GM20431 (cell line): ENCODE results near the gene ASXL2.
"Not testable (repeated sequence)": the region's sequence is repeated elsewhere in the genome, so short reads cannot be mapped to it uniquely, and the experiment has no call there.

Experiments used
- in situ Hi-C: fragments of 300-500 bp; cut with MseI, MboI; formaldehyde crosslinking; loops from one replicate; pipeline ENCODE4 v1.15.0; 2020; ENCODE audit warnings: low sequenced_read_pairs; ENCODE audit not compliant: unreplicated experiment

Gene ASXL2

GRCh38 chr2:25878361-25879132 is at the start of gene ASXL2:
Gene ASXL2, minus strand, starts transcription at chr2:25878487. Its CDS starts 265 bp downstream, at chr2:25878222.
- in situ Hi-C loops, result no loop called here

GRCh38 chr2:25926984-25927756 is 48.9 kb upstream of the ASXL2 start:
- in situ Hi-C loops, result no loop called here

- in situ Hi-C loops, result no loop called here
Observed at GRCh38 chr2:25922501-25922900, 44.2 kb upstream of the ASXL2 start.

GRCh38 chr2:25920786-25921415 is 42.6 kb upstream of the ASXL2 start:
- in situ Hi-C loops, result no loop called here

GRCh38 chr2:25920336-25920735 is 42.0 kb upstream of the ASXL2 start:
- in situ Hi-C loops, result no loop called here

GRCh38 chr2:25917832-25918231 is 39.5 kb upstream of the ASXL2 start:
- in situ Hi-C loops, result no loop called here

- in situ Hi-C loops, result not testable (repeated sequence)
Observed at GRCh38 chr2:25917411-25917810, 39.1 kb upstream of the ASXL2 start.

DNA sequence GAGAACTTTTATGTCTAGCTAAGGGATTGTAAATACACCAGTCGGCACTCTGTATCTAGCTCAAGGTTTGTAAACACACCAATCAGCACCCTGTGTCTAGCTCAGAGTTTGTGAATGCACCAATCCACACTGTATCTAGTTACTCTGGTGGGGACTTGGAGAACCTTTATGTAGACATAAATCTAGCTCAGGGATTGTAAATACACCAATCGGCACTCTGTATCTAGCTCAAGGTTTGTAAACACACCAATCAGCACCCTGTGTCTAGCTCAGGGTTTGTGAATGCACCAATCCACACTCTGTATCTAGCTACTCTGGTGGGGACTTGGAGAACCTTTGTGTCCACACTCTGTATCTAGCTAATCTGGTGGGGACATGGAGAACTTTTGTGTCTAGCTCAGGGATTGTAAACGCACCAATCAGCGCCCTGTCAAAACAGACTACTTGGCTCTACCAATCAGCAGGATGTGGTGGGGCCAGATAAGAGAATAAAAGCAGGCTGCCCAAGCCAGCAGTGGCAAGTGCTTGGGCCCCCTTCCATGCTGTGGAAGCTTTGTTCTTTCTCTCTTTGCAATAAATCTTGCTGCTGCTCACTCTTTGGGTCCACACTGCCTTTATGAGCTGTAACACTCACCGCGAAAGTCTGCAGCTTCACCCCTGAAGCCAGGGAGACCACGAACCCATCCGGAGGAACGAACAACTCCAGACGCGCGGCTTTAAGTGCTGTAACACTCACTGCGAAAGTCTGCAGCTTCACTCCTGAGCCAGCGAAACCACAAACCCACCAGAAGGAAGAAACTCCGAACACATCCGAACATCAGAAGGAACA is 37.9 kb upstream of the ASXL2 start:
- in situ Hi-C loops, result not testable (repeated sequence)

DNA sequence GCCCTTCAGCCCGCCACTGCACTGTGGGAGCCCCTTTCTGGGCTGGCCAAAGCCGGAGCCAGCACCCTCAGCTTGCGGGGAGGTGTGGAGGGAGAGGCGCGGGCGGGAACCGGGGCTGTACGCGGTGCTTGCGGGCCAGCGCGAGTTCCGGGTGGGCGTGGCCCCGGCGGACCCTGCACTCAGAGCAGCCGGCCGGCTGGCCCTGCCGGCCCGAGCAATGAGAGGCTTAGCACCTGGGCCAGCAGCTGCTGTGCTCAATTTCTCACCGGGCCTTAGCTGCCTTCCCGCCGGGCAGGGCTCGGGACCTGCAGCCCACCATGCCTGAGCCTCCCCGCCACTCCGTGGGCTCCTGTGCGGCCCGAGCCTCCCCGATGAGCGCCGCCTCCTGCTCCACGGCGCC is 37.1 kb upstream of the ASXL2 start:
- in situ Hi-C loops, result not testable (repeated sequence)

DNA sequence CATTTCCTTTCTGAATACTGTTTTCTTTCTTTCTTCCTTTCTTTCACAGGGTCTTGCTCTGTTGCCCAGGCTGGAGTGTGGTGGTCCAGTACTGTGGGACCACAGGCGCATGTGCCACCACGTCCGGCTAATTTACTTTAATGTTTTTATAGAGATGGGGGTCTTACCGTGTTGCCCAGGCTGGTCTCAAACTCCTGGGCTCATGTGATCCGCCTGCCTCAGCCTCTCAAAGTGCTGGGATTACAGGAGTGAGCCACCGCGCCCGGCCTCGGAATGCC is 35.3 kb upstream of the ASXL2 start:
- in situ Hi-C loops, result not testable (repeated sequence)

DNA sequence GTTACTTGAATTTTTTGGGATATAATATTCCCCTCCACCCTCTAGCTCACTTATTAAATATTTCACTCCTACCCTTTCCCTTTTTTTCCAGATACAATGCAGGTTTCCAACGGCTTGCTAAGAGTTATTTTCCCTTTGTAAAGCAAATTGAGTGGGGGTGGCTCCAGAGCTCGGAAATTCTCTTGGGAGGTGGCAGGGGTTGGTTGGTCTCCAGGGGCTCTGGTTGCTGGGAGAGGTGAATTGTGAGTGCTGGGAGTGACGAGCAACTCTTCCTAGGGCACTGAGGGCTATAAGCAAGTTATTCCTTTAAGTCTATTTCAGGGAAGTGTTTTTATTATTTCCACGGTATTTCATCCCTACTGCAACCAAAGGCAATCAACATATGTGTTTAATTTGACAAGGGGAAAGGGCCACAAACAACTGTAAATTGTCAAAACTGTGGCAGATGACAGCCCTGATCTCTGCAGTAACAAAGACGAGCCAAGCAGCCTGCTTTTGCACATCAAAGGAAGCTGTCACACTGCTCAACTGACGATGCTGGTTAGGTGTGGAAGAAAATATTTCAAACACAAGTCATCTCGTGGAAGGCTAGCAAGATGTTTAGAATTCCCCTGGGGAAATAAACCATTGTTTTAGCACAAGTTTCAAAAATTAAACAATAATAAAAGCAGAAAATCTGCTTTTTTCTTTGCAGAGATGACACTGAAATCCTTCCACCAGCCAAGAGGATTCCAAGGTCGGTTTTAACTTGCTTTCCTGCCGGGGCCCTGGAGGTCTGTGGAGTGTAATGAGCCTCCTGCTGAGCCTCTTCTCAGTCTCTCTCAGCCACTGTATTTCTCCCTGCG is 34.8 kb upstream of the ASXL2 start:
- in situ Hi-C loops, result no loop called here

GRCh38 chr2:25909574-25909973 is 31.3 kb upstream of the ASXL2 start:
- in situ Hi-C loops, result not testable (repeated sequence)

DNA sequence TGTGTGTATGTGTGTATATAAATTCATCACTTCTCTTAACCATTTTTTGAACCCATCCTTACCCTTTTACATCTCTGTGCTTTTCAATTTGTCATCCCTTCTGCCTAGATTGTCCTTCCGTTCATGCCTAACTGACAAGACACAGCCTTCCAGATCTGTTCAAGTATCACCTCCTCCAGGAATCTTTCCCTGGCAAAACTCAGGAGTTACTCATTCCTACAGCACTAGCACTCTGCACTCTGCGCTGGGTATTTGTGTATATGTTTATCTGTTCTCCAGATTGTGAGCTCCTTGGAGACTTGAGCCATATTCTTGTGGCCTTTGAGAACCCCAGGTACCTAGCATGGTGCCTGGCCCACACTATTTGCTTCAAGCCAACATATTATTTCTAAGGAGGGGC is 26.8 kb upstream of the ASXL2 start:
- in situ Hi-C loops, result no loop called here

DNA sequence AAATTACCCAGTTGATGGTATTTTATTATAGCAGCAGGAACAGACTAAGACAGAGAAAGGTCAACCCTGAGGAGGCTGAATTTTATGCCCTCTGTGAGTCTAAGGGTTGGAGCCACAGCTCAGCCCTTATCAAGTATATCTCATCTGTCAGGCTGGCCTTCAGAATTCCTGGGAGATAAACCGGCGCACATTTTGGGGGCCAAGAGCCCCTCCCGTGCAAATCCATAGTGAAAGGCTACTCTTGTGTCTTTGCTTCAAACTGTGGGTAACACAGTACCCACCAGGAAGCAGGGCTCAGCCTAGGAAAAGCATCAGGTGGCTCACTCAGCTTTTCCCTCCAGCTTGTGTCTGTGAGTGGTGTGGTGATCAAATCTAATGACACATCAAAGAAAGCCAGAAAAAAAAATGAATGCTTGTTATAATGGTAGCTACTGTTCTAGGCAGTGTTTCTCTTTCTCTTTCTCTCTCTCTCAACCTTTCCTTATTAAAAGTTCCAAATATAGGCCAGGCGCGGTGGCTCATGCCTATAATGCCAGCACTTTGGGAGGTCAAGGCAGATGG is 25.0 kb upstream of the ASXL2 start:
- in situ Hi-C loops, result no loop called here

DNA sequence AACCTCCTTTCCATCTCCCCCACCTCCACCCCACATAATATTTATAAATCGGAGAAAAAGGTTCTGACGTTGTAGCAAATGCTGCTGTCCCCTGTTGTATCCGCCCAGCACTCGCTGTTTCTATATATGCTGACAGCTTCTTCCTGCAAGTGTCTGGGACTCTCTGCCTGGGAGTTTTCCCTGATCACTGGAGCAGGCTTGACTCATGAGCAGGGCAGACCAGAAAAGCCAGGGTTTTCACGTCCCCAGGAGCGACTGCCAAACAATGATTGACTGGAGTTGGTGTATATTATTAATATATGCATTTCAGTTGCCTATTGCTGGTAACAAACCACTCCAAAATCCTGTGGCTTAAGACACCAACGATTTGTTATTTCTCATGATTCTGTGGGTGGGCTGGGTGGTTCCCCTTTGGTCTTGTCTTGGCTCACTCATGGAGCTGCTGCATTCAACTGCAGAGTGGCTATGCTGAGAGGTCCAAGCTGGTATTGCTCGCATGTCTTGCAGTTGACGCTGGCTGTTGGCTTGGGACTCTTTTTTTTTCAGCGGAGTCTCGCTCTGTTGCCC is 21.2 kb upstream of the ASXL2 start:
- in situ Hi-C loops, result no loop called here

DNA sequence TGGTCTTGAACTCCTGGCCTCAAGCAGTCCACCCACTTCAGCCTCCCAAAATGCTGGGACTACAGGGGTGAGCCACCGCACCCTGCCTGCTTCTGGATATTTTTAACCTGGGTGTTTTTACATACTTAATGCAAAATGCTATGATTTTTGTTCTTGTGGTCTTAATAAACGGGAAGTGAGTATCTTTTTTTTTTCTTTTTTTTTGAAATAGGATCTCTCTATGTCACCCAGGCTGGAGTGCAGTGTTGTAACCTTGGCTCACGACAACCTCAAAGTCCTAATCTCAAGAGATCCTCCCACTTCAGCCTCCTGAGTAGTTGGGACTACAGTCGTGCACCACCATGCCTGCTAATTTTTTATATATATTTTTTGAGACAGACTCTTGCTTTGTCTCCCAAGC is 19.2 kb upstream of the ASXL2 start:
- in situ Hi-C loops, result no loop called here

DNA sequence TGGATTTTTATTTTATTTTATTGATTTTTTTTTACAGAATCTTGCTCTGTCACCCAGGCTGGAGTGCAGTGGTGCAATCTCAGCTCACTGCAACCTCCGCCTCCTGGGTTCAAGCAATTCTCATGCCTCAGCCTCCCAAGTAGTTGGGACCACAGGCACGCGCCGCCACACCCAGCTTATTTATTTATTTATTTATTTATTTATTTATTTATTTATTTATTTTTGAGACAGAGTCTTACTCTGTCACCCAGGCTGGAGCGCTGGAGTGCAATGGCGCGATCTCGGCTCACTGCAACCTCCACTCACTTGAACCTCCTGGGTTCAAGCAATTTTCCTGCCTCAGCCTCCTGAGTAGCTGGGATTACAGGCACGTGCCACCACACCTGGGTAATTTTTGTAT is 18.0 kb upstream of the ASXL2 start:
- in situ Hi-C loops, result not testable (repeated sequence)

DNA sequence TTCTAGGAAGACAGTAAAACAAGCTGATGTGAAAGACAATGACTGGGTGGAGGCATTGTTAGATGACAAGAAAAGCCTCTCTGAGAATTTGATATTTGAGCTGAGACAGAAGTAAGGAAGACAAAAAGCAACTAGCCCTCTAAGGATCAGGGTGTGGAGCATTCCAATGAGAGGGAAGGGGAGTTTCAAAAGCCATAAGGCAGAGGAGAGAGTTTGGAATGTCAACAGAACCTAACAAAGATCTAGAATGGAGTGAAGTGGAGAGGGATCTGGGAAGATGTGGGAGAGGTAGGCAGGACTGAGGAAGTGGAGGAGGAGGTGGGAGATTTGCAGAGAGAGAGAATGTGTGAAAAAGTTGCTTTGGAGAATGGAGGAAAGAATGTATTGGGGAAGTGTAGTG is 17.3 kb upstream of the ASXL2 start:
- in situ Hi-C loops, result no loop called here

- in situ Hi-C loops, result no loop called here
Observed at GRCh38 chr2:25895018-25895417, 16.7 kb upstream of the ASXL2 start.
